ENCODE data around the gene AHRR.

DNA sequence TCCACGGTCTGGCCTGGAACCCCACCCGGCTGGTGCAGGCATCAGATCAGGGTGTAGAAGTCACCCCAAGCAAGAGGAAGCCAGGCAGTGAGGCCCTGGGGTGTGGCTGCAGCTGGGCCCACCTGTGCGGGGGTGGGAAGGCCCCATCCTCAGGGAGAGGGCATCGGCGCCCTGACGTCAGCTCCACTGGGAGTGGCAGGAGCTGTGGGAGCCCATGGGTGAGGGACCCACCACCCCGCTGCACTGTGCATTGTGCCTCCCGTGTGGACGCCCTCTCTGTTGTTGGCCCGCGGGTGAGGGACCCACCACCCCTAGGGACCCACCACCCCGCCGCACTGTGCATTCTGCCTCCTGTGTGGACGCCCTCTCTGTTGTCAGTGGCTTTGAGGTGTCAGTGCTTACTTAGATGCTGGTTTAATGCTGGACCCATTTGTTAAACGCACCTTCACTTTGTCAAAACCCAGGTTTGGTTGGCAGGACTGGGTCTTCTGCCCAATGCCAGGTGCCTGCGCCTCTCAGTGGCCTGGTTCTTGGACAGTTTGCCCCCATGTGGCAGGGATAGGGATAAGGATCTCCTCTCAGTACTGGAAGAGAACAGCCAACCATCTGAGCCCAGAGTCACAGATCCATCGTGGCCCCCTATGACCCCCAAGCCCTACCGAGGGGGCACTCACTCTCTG, 114.6 kb downstream of the AHRR start:
- peak; percentile 37; the same call in 1 of the 2 replicates for TF ChIP-seq CTCF (IDR thresholded peaks at IDR 0.05; ENCODE audit: low read length)
- TF ChIP-seq EZH2 (IDR thresholded peaks at IDR 0.05; ENCODE audit: borderline replicate concordance, low read length): no peak
